Activated CD8-positive, alpha-beta memory T cell treated with anti-CD3 and anti-CD28 coated beads, Interleukin-2, amount 50 U/mL, for 1 hour (primary cell): ENCODE measurements around the gene TEAD3.
"Not testable (repeated sequence)": the region's sequence is repeated elsewhere in the genome, so short reads cannot be mapped to it uniquely, and the experiment has no call there.

Experiments used
- DNase-seq: peaks from one replicate; pipeline ENCODE4 v3.0.0-alpha.2; 2020; ENCODE audit errors: extremely low read depth

The TEAD3 gene

DNA sequence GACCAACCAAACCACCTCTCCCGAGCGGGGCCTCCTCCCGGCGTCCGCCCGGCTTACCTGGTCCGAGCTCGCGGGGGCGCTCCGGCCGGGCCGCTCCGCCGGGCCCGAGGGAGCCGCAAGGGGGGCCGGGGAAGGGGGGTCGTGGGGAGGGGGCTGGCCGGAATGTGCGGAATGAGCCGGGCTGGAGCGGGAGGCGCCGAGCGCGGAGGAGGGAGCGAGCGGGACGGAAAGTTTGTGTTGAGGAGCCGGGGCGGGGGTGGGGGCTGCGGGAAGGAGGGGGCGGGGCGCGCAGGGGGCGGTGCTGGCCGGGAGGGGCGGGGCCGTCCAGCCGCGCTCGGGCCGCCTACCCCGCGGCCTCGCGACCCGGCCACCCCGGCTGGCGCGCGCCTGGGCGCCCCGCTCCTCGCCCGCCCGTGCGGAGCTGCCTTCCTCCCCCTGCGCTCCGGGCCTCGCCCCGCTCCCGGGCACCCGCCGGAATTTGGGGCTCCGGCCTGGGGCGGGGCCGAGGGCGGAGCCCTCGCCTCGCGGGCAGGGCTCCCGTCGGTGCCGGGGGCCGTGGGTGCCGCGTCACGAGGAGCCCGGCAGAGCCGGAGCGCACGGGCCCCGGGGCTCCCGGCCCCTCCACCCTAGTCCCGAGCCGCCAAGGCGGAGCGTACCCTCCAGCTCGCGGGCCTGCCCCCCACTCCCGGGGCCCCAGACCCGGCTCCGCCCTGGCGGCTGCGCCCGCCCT lies at the start of gene TEAD3:
Gene TEAD3, minus strand, starts transcription at position 239 of the 730 bp plus-strand sequence.
- DNase-seq: no peak

GRCh38 chr6:35544769-35545361 lies 48.0 kb upstream of the TEAD3 start:
- DNase-seq: no peak

DNA sequence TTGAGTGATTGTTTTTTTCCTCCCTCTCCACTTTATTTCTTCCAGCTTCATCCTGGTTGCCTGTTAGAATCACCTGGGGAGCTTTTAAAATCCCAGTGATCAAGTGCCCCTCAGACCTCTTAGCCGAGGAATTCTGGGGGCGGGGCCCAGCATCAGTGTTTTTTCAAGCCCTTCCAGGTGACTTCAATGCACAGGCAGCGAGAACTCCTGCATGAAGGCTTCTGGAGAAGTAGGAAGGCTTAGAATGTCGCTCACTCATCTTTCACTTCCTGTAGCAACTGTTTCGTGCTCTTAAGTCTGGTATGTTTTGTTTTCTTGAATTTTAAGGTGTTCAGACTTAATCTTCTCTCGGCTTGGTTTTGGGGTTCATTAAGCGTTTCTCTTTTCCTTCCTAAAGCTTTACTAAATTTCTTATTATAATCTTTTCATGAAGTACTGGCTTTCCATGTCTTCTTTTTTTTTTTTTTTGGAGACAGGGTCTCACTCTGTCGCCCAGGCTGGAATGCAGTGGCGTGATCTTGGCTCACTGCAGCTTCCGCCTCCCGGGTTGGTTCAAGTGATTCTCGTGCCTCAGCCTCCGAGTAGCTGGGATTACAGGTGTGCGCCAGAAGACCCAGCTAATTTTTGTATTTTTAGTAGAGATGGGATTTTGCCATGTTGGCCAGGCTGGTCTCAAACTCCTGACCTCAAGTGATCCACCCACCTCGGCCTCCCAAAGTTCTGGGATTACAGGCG lies 46.7 kb upstream of the TEAD3 start:
- no peak for DNase-seq

GRCh38 chr6:35541836-35542235 lies 45.0 kb upstream of the TEAD3 start:
- no peak for DNase-seq

DNA sequence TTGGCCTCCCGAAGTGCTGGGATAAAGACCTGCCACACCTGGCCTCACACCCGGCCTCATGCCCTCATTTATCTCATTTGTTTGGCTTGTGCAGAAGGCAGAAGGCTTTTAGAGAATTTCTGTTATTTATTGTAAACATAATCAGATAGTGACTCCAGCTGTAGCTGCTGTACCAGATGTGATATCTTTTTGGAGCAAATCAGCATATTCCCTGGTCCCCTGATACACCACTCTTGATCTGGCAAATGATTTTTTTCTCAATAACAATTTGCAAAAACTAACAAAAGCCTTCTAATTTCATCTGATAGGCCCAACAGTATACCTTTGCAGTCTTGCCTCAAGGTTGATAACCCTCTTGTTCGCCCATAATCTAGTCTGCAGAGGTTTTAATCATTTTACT lies 42.3 kb upstream of the TEAD3 start:
- DNase-seq: no peak

DNA sequence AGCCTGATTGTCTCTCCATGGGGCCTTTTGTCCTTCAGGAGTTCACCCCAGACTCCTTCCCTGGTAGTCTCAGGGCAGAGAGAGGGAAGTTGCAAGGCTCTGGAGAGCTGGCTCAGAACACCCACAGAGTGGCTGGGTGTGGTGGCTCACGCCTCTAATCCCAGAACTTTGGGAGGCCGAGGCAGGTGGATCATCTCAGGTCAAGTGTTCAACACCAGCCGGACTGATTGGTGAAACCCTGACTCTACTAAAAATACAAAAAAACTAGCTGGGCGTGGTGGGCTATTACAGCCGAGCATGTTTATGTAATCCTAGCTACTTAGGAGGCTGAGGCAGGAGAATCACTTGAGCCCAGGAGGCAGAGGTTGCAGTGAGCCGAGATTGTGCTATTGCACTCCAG lies 39.0 kb upstream of the TEAD3 start:
- DNase-seq: not testable (repeated sequence)

- DNase-seq: no peak
Observed at GRCh38 chr6:35534407-35535170, 37.7 kb upstream of the TEAD3 start.

GRCh38 chr6:35533981-35534380 lies 37.1 kb upstream of the TEAD3 start:
- no peak for DNase-seq

GRCh38 chr6:35532126-35532525 lies 35.2 kb upstream of the TEAD3 start:
- DNase-seq: no peak

DNA sequence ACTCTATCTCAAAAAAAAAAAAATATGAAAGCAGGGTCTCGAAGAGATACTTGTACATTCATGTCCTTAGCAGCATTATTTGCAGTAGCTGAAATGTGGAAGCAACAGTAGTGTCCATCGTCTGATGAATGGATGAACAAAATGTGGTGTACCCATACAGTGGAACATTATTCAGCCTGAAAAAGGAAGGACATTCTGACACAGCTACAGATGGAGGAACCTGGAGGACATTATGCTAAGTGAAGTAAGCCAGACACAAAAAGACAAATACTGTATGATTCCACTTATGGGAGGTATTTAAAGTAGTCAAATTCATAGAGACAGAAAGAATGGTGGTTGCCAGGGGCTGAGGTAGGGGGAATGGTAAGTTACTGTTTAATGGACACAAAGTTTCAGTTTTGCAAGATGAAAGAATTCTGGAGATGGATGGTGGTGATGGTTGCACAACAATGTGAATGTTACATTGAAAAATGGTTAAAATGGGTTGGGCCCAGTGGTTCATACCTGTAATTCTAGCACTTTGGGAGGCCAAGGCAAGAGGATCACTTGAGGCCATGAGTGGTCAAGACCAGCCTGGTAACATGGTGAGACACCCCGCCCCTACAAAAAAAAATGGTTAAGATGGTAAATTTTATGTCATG lies 27.6 kb upstream of the TEAD3 start:
- DNase-seq: no peak

GRCh38 chr6:35522660-35523658 lies 26.1 kb upstream of the TEAD3 start:
- DNase-seq: peak; percentile 39

DNA sequence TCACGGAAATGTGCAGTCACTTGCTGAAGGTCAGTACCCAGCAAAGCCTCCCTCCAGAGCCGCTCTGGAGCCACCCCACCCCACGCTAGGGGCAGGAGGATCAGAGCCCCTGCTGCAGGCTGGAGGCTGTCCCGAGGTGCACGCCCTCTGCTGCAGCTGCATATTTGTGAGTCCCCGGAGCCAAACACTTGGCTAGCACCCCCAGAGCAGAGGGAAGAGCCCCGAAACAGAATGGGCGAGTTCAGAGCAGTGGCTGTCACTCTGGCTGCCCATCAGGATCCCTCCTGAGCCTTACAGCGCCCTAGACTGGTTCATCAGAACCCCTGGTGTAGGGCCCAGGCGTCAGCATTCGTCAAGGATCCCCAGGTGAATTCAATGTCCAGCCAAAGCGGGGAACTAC lies 25.3 kb upstream of the TEAD3 start:
- DNase-seq: no peak

- no peak for DNase-seq
Observed at GRCh38 chr6:35521235-35521634, 24.4 kb upstream of the TEAD3 start.

DNA sequence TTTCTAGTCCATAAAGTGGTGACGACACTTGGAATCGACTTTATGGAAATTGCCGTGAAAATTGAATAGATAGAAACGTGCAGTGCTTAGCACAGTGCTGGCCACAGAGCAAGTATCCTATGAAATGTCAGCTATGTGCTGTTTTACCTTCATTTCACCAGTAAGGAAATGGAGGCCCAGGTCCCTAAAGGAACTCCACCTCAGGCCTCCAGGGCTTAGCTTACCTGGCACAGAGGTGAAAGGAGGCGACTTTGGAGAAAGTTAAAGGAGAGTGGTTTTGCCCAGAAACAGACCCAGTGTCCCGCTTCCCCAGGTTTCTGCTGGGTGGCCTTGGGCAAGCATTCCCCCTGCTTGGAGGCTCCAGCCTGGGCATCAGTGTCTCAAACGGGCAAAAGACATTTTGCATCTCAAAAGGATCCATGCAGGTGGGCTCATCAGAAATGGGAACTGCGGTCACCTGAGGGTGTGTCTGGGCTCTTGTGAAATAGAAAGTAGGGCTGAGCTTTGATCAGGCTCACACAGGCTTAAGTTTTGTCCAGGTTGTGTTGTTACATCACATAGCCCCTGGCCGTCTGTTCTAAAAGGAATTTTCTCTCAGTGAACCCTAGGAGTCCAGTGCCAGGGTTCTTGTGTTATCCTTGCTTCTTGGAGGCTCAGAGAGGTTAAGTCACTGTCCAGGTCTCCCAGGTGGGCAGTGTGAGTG lies 22.6 kb upstream of the TEAD3 start:
- no peak for DNase-seq

DNA sequence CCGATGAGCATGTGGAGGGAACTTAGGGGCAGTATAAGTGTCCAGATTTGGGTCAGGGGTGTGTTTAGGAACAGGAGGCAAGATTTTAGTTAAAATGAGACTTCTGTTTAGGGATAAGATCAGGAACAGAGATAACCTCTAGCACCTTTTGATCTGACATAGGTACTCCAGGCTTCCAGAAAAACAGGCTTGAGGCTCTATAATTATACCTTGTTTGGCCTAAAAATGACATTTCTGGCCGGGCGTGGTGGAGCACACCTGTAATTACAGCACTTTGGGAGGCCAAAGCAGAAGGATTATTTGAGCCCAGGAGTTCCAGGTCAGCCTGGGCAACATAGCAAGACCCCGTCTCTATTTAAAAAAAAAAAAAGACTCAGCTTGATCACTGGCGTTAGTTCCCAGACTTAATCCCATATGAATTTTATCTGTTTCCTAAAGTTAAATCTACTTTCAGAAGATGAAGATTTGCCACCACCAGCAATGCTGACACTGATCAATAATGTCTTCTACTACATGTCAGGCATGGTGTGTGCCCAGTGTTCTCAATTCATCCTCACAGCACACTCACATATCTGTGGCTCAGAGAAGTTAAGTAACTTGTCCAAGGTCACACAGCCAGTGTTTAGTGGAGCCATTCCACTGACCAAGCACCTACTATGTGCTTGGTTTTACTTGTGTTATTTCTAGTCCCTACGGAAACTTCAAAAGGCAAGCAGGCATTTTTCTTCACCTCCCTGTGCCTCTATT lies 21.9 kb upstream of the TEAD3 start:
- DNase-seq: no peak

GRCh38 chr6:35517978-35518377 lies 21.1 kb upstream of the TEAD3 start:
- DNase-seq: not testable (repeated sequence)

DNA sequence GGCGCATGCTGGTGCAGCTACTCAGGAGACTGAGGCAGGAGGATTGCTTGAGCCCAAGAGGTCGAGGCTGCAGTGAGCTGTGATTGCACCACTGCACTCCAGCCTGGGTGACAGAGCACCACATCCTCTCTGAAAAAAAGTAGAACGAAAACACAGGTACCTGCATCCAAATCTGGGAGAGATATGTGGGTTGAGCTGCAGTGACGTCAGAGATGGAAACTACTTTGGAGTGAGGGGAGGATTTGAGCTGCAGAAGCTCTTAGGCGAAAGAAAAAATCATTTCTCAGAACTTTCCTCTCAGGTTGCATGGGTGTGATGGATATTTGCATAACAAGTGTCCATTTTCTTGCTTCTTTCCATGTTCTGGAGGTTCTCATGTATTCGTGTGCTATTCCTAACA lies 19.8 kb upstream of the TEAD3 start:
- DNase-seq: no peak

- not testable (repeated sequence) for DNase-seq
Observed at GRCh38 chr6:35515939-35516338, 19.1 kb upstream of the TEAD3 start.

GRCh38 chr6:35514587-35514986 lies 17.7 kb upstream of the TEAD3 start:
- no peak for DNase-seq
